LNCaP clone FGC (cell line): ENCODE measurements around the gene GRM6.

ENCODE experiments used
- DNase-seq: peaks from one replicate; pipeline ENCODE4 v3.0.0-alpha.2; 2011; ENCODE audit warnings: low read depth
- H3K4me3 ChIP-seq: 2 replicates; pipeline ENCODE4 v1.5.1; 2011; ENCODE audit warnings: mild to moderate bottlenecking, low read depth, low read length, control low read depth
- CTCF ChIP-seq: IDR thresholded peaks from 2 replicates; pipeline ENCODE4 v1.5.1; 2012; ENCODE audit warnings: mild to moderate bottlenecking; ENCODE audit not compliant: control insufficient read depth, insufficient read depth; ENCODE audit errors: extremely low read depth

Gene GRM6

GRCh38 chr5:178940569-178941360 lies 54.4 kb downstream of the GRM6 start, which contains the start of gene ZNF454:
ZNF454 (plus strand) TSS chr5:178941198; CDS start chr5:178942792, 1,594 bp downstream.
- peak within 1 kb of the TSS; percentile 60 for H3K4me3 ChIP-seq
- peak; percentile 66 for DNase-seq
- TF ChIP-seq CTCF = no peak

- H3K4me3 ChIP-seq = no peak overlapping the region
- no peak for TF ChIP-seq CTCF
- DNase-seq = no peak
Observed at GRCh38 chr5:178931846-178932760, 63.0 kb downstream of the GRM6 start.
